HepG2 (cell line): ENCODE measurements around the gene GATAD2B. TPM values are rescaled to one million over a fixed set of nuclear protein-coding genes. Genes with fewer than 3 reads are reported as not detected.
"Not testable (repeated sequence)": the region's sequence is repeated elsewhere in the genome, so short reads cannot be mapped to it uniquely, and the experiment has no call there.

Source experiments
- ATAC-seq: fragments of 200-7000 bp; cut with Tn5 transposase; 3 replicates; pipeline ENCODE4 v1.9.1; 2020; ENCODE audit warnings: mild to moderate bottlenecking, moderate library complexity
- BruUV-seq: library from RNA; stranded (reverse); fragments of 400-500 nt; replicated peaks from 2 replicates; lab custom pipeline; 2021; lab: Mats Ljungman, UMichigan
- CTCF ChIA-PET: fragments of 300-600 bp; formaldehyde crosslinking; extraction: SDS; loops from one replicate; lab custom pipeline; 2021; ENCODE audit warnings: low total read pairs, inconsistent platforms, low intra/inter-chr PET ratio; lab: Yijun Ruan, JAX
- POLR2A ChIA-PET: fragments of 350-600 bp; sonication (Branson Sonifier 250); formaldehyde crosslinking; loops from one replicate; lab custom pipeline; 2020; ENCODE audit warnings: antibody characterized with exemption, inconsistent platforms; lab: Yijun Ruan, JAX
- DNase-seq: peaks from one replicate; pipeline ENCODE4 v3.0.0-alpha.2; 2015; ENCODE audit warnings: low spot score
- FAIRE-seq: peaks from 3 replicates; lab custom pipeline; 2011; peaks lifted over from hg19 to GRCh38; lab: Jason Lieb, UNC
- H2AFZ ChIP-seq: one replicate; pipeline ENCODE4 v1.6.1; 2011; ENCODE audit warnings: low read length, inconsistent platforms
- H3K27ac ChIP-seq: fragments of 300-600 bp; 3 replicates; pipeline ENCODE4 v1.8.0; 2011; ENCODE audit warnings: mixed run types, mild to moderate bottlenecking, mixed read lengths, low read length, inconsistent platforms; ENCODE audit not compliant: insufficient read depth; ENCODE audit errors: extremely low read length
- H3K27me3 ChIP-seq, 2 experiments: fragments of 200-600 bp in 1 of 2; 2 replicates in 1 of 2; 3 replicates in 1 of 2; pipeline versions ENCODE4 v1.6.0 to v1.8.0; 2011; ENCODE audit warnings: low read length in 2 of 2, mild to moderate bottlenecking in 2 of 2, moderate library complexity in 2 of 2, inconsistent platforms in 1 of 2; ENCODE audit not compliant: insufficient read depth in 2 of 2, control insufficient read depth in 1 of 2
- H3K36me3 ChIP-seq, 2 experiments: fragments of 200-600 bp in 1 of 2; replicated peaks in 1 of 2; 2 replicates in 1 of 2; 3 replicates in 1 of 2; pipeline versions ENCODE4 v1.5.1 to v1.8.0; 2011; ENCODE audit warnings: low read length in 2 of 2, inconsistent platforms in 1 of 2; ENCODE audit not compliant: insufficient read depth in 2 of 2, control insufficient read depth in 1 of 2
- H3K4me1 ChIP-seq: 2 replicates; pipeline ENCODE4 v1.5.1; 2012; ENCODE audit warnings: low read length, inconsistent platforms; ENCODE audit not compliant: insufficient read depth
- H3K4me2 ChIP-seq: 2 replicates; pipeline ENCODE4 v1.6.0; 2011; ENCODE audit warnings: low read depth, low read length, inconsistent platforms
- H3K4me3 ChIP-seq, 3 experiments: fragments of 200-600 bp in 1 of 3; sonication (generic), shearing (Covaris generic) in 1 of 3; replicated peaks in 1 of 3; 2 replicates each; pipeline ENCODE4 v1.5.1; 2011 to 2016; ENCODE audit warnings: low read length in 3 of 3, inconsistent platforms in 2 of 3, low read depth in 2 of 3, mild to moderate bottlenecking in 2 of 3, control low read depth in 1 of 3, mixed read lengths in 1 of 3; ENCODE audit not compliant: insufficient read depth in 1 of 3
- H3K79me2 ChIP-seq: one replicate; pipeline ENCODE4 v1.6.1; 2011; ENCODE audit warnings: low read length, inconsistent platforms; ENCODE audit not compliant: insufficient read depth
- H3K9ac ChIP-seq: 2 replicates; pipeline ENCODE4 v1.6.0; 2011; ENCODE audit warnings: mild to moderate bottlenecking, low read depth, low read length, inconsistent platforms; ENCODE audit not compliant: insufficient read depth
- H3K9me3 ChIP-seq: 2 replicates; pipeline ENCODE4 v1.5.1; 2012; ENCODE audit warnings: mild to moderate bottlenecking, low read length
- H4K20me1 ChIP-seq: 2 replicates; pipeline ENCODE4 v1.6.0; 2011; ENCODE audit warnings: inconsistent platforms, mild to moderate bottlenecking, low read length, moderate library complexity; ENCODE audit not compliant: insufficient read depth
- IRX3 ChIP-seq: sonication (generic); formaldehyde crosslinking; IDR thresholded peaks from 2 replicates; pipeline ENCODE4 v1.8.1; 2023; ENCODE audit warnings: mild to moderate bottlenecking, low read depth, missing genetic modification reagents, borderline replicate concordance
- NFATC3 ChIP-seq: sonication (generic); formaldehyde crosslinking; IDR thresholded peaks from 2 replicates; pipeline ENCODE4 v1.5.1; 2020; ENCODE audit warnings: mild to moderate bottlenecking, missing genetic modification reagents
- TFDP2 ChIP-seq: sonication (generic); formaldehyde crosslinking; IDR thresholded peaks from 2 replicates; pipeline ENCODE4 v1.4.0; 2020; ENCODE audit warnings: missing genetic modification reagents
- ZNF121 ChIP-seq: sonication (generic); formaldehyde crosslinking; IDR thresholded peaks from 2 replicates; pipeline ENCODE4 v1.5.0; 2020; ENCODE audit warnings: mild to moderate bottlenecking, missing genetic modification reagents
- WGBS: methylation state at CpG from one replicate; pipeline ENCODE4 v1.1.6; 2017; ENCODE audit warnings: low lambda C conversion rate; 5-methylcytosine and 5-hydroxymethylcytosine counted together
- in situ Hi-C: cut with HindIII; loops from 2 replicates; pipeline ENCODE4 v1.10.0; 2017; ENCODE audit warnings: low pct_unique_long_range_greater_than_20kb; ENCODE audit not compliant: extremely low pct_ligation_motif_present
- intact Hi-C: fragments of 100-400 bp; cut with micrococcal nuclease; formaldehyde crosslinking; loops from one replicate; pipeline ENCODE4 v1.10.0; 2022; ENCODE audit not compliant: unreplicated experiment
- polyA plus RNA-seq, 8 experiments: library from polyadenylated mRNA; depleted of rRNA in 3 of 8; stranded (reverse) in 7 of 8; unstranded in 1 of 8; fragments of >200 nt; fragmentation: Illumina TruSeq in 4 of 8; extraction: Trizol in 4 of 8; gene quantifications; 2 replicates each; pipeline versions ENCODE4 v1.2.1 to v1.2.3, GENCODE V29; 2011 to 2016; ENCODE audit warnings: low read depth in 4 of 8, missing spikeins in 1 of 8, mixed read lengths in 1 of 8; ENCODE audit not compliant: insufficient read depth in 1 of 8
- total RNA-seq, 5 experiments: library from RNA; depleted of rRNA; stranded (reverse); fragments of >200 nt; fragmentation: Illumina TruSeq; extraction: Trizol; gene quantifications; 2 replicates each; pipeline ENCODE4 v1.2.3, GENCODE V29; 2016; ENCODE audit warnings: low read depth in 1 of 5

GATAD2B gene
- total and polyA plus RNA-seq, 2 of the 13 experiments (the other 11 are each of a cell fraction or from before 2014, with no cell fraction given): 3.2 to 5.2 TPM

- H3K27me3 ChIP-seq, H3K4me2 ChIP-seq, POLR2A ChIA-PET, CTCF ChIA-PET, H3K9ac ChIP-seq, H2AFZ ChIP-seq, H3K4me1 ChIP-seq, H4K20me1 ChIP-seq, in situ Hi-C loops, ATAC-seq, BruUV-seq, FAIRE-seq, DNase-seq, H3K79me2 ChIP-seq, H3K27ac ChIP-seq, H3K4me3 ChIP-seq, intact Hi-C loops, H3K9me3 ChIP-seq, H3K36me3 ChIP-seq: not testable (repeated sequence)
- WGBS: 98% methylated on average over 8 of the region's 8 CpGs
- TF ChIP-seq ZNF121 (CRISPR knock-in tag): 0 out of 2 replicates have a peak, but pooled peaks have one; percentile 30
Observed at GRCh38 chr1:153833968-153834367, 88.8 kb downstream of the GATAD2B start.

GRCh38 chr1:153833171-153833570, 89.6 kb downstream of the GATAD2B start:
- H4K20me1 ChIP-seq: no peaks in the 10 kb centered on the region
- intact Hi-C loops: no loop called here
- no peaks in the 10 kb centered on the region for H3K4me1 ChIP-seq
- H3K4me3 ChIP-seq: no peak overlapping the region
- ChIA-PET POLR2A (no interaction called here), CTCF (no interaction called here)
- H3K4me2 ChIP-seq: no peak overlapping the region
- WGBS: 94% methylated on average over 3 of the region's 3 CpGs
- no peaks in the 10 kb centered on the region for H3K9me3 ChIP-seq
- H3K27ac ChIP-seq: no peak overlapping the region
- no peak overlapping the region for H2AFZ ChIP-seq
- no peaks in the 10 kb centered on the region for H3K79me2 ChIP-seq
- no peak for DNase-seq
- no peak for FAIRE-seq
- no peak for ATAC-seq
- in situ Hi-C loops: no loop called here
- no TSS peak for BruUV-seq
- TF ChIP-seq IRX3 (CRISPR knock-in tag): no peak
- no peak for TF ChIP-seq TFDP2
- 0 out of 2 replicates have a peak, but pooled peaks have one; percentile 37 for TF ChIP-seq ZNF121 (CRISPR knock-in tag)
- no peak for TF ChIP-seq NFATC3 (CRISPR knock-in tag)
- no peaks in the 10 kb centered on the region for H3K27me3 ChIP-seq
- no peak overlapping the region for H3K9ac ChIP-seq
- H3K36me3 ChIP-seq: peaks cover 0 to 4% of the 10 kb centered on the region in 2 experiments; a peak in 1 of 5 replicates
